Neuronal stem cell (in vitro differentiated cells): ENCODE measurements around the gene WDR20.

Experiments
- DNase-seq: peaks from one replicate; pipeline ENCODE4 v3.0.0-alpha.2; 2013; ENCODE audit warnings: low spot score
- H2AFZ ChIP-seq: one replicate; pipeline ENCODE4 v1.6.1; 2013; ENCODE audit warnings: mild to moderate bottlenecking, low read length, inconsistent platforms
- H2AK5ac ChIP-seq: 2 replicates; pipeline ENCODE4 v1.6.1; 2013; ENCODE audit warnings: low read depth, mild to moderate bottlenecking, inconsistent platforms, low read length, moderate library complexity, mixed read lengths
- H2BK120ac ChIP-seq: 2 replicates; pipeline ENCODE4 v1.6.1; 2013; ENCODE audit warnings: low read depth, mild to moderate bottlenecking, inconsistent platforms, low read length, moderate library complexity, mixed read lengths
- H2BK12ac ChIP-seq: one replicate; pipeline ENCODE4 v1.6.1; 2013; ENCODE audit warnings: low read length, inconsistent platforms
- H2BK15ac ChIP-seq: 2 replicates; pipeline ENCODE4 v1.6.1; 2013; ENCODE audit warnings: mild to moderate bottlenecking, low read length, inconsistent platforms, mixed read lengths
- H2BK5ac ChIP-seq: one replicate; pipeline ENCODE4 v1.6.1; 2013; ENCODE audit warnings: inconsistent platforms, mild to moderate bottlenecking, low read length, moderate library complexity
- H3K14ac ChIP-seq: one replicate; pipeline ENCODE4 v1.6.1; 2013; ENCODE audit warnings: low read length, inconsistent platforms
- H3K18ac ChIP-seq: 2 replicates; pipeline ENCODE4 v1.6.1; 2013; ENCODE audit warnings: low read length, inconsistent platforms
- H3K23ac ChIP-seq: 2 replicates; pipeline ENCODE4 v1.6.1; 2013; ENCODE audit warnings: low read depth, mild to moderate bottlenecking, mixed read lengths, low read length, inconsistent platforms; ENCODE audit not compliant: poor library complexity
- H3K27ac ChIP-seq: replicated peaks from 3 replicates; pipeline ENCODE4 v1.5.1; 2013; ENCODE audit warnings: low read length, inconsistent platforms
- H3K27me3 ChIP-seq, 3 experiments: 2 replicates each; pipeline ENCODE4 v1.6.1; 2013; ENCODE audit warnings: low read length in 3 of 3, mild to moderate bottlenecking in 2 of 3, inconsistent platforms in 1 of 3, low read depth in 1 of 3, mixed read lengths in 1 of 3, moderate library complexity in 1 of 3; ENCODE audit not compliant: control insufficient read depth in 3 of 3, insufficient read depth in 3 of 3
- H3K36me3 ChIP-seq, 2 donors: replicated peaks in 1 of 2; 2 replicates each; pipeline ENCODE4 v1.6.1; 2013; ENCODE audit warnings: low read length in 2 of 2; ENCODE audit not compliant: control insufficient read depth in 2 of 2, insufficient read depth in 2 of 2
- H3K4ac ChIP-seq: 2 replicates; pipeline ENCODE4 v1.6.1; 2013; ENCODE audit warnings: inconsistent platforms, mild to moderate bottlenecking, low read length, moderate library complexity
- H3K4me1 ChIP-seq, 2 donors: 1 replicate in 1 of 2; 2 replicates in 1 of 2; pipeline ENCODE4 v1.6.1; 2013; ENCODE audit warnings: low read length in 2 of 2, low read depth in 1 of 2; ENCODE audit not compliant: control insufficient read depth in 2 of 2, insufficient read depth in 1 of 2
- H3K4me2 ChIP-seq: one replicate; pipeline ENCODE4 v1.6.1; 2013; ENCODE audit warnings: mild to moderate bottlenecking, low read length, inconsistent platforms; ENCODE audit not compliant: insufficient read depth, poor library complexity, severe bottlenecking
- H3K4me3 ChIP-seq, 2 donors: 2 replicates each; pipeline ENCODE4 v1.5.1; 2013; ENCODE audit warnings: low read length in 2 of 2, mild to moderate bottlenecking in 2 of 2, inconsistent platforms in 1 of 2, moderate library complexity in 1 of 2
- H3K79me1 ChIP-seq: one replicate; pipeline ENCODE4 v1.6.1; 2013; ENCODE audit warnings: low read depth, mild to moderate bottlenecking, inconsistent platforms, low read length, moderate library complexity
- H3K9ac ChIP-seq: one replicate; pipeline ENCODE4 v1.6.1; 2013; ENCODE audit warnings: mild to moderate bottlenecking, low read depth, low read length, inconsistent platforms; ENCODE audit not compliant: poor library complexity
- H3K9me3 ChIP-seq, 2 donors: replicated peaks in 1 of 2; 2 replicates each; pipeline versions ENCODE3 to v1.6.1; 2013; ENCODE audit warnings: low read length in 2 of 2, mild to moderate bottlenecking in 2 of 2, inconsistent platforms in 1 of 2, low read depth in 1 of 2, mixed read lengths in 1 of 2, moderate library complexity in 1 of 2; ENCODE audit not compliant: control insufficient read depth in 2 of 2, insufficient read depth in 1 of 2
- H4K8ac ChIP-seq: one replicate; pipeline ENCODE4 v1.6.1; 2013; ENCODE audit warnings: low read depth, mild to moderate bottlenecking, inconsistent platforms, low read length, moderate library complexity
- H4K91ac ChIP-seq: one replicate; pipeline ENCODE4 v1.6.1; 2013; ENCODE audit warnings: low read length, low read depth, mild to moderate bottlenecking, inconsistent platforms; ENCODE audit not compliant: poor library complexity
- WGBS, 2 donors: extraction: QIAGEN DNeasy Blood & Tissue Kit; methylation state at CpG; one replicate each; pipeline ENCODE4 v1.1.7; 2013; ENCODE audit warnings: missing lambda C conversion rate in 2 of 2, mixed read lengths in 1 of 2; ENCODE audit not compliant: insufficient read length in 2 of 2, insufficient replicate concordance in 1 of 2; ENCODE audit errors: extremely low coverage in 2 of 2; 5-methylcytosine and 5-hydroxymethylcytosine counted together

The WDR20 gene

DNA sequence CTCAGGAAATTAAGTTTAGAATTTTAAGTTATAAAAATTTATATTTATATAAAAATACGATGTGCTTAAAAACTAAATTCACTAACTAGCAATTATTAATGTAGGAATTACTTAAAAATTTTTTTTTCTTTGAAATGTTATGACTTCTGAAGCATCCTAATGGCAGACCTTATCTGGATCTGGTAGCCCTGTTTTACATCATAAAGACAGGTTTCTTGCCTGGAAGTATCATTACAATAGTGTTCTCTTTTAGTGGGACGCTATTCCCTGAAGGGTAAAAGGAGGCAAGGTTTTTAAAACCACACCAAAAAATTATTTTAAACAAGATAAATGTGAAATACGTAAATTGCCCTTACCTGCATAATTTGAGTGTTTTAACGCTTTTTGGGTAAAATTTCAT lies 2.1 kb downstream of the WDR20 start:
- Histone ChIP-seq H3K4ac (no peak overlapping the region), H2BK5ac (no peak overlapping the region), H2BK15ac (no peak overlapping the region), H3K36me3 (peaks cover 0 to 14% of the 10 kb centered on the region in 2 donors), H2AFZ (no peak overlapping the region), H4K8ac (no peak overlapping the region), H3K9ac (no peak overlapping the region), H3K79me1 (peaks cover 8% of the 10 kb centered on the region), H3K4me3 (no peak overlapping the region), H3K18ac (no peak overlapping the region), H2BK120ac (no peak overlapping the region), H2AK5ac (no peak overlapping the region), H3K9me3 (no peaks in the 10 kb centered on the region), H4K91ac (no peak overlapping the region), H3K27ac (no peak overlapping the region), H2BK12ac (no peak overlapping the region), H3K23ac (no peak overlapping the region), H3K14ac (no peak overlapping the region), H3K4me2 (no peak overlapping the region), H3K27me3 (no peaks in the 10 kb centered on the region), H3K4me1 (peaks cover 4 to 7% of the 10 kb centered on the region in 2 donors)
- WGBS, 2 donors: no CpG with 5 or more reads among the region's 4 CpGs
- DNase-seq: no peak

DNA sequence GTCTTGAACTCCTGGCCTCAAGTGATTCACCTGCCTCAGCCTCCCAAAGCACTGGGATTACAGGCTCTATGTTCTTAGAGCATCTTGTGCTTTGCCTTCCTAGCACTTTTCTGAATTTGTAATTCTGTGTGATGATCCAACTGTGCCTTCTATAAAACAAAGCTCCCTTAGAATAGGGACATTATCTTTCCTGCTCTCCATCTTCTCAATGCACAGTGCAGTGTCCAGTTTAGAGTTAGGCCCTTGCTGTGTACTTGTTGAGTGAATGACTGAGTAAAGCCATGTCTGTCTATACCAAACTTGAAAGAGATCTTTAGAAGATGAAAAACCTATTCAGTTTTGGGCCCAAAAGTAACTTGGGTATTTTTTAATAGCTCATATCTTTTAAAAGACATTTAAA lies 5.2 kb downstream of the WDR20 start:
- Histone ChIP-seq H4K8ac (no peak overlapping the region), H3K18ac (no peak overlapping the region), H3K4me2 (no peak overlapping the region), H2BK120ac (no peak overlapping the region), H3K4me1 (peaks cover 2 to 7% of the 10 kb centered on the region in 2 donors), H3K27me3 (no peaks in the 10 kb centered on the region), H3K4ac (no peak overlapping the region), H2BK15ac (no peak overlapping the region), H2AK5ac (no peak overlapping the region), H3K27ac (no peak overlapping the region), H3K14ac (no peak overlapping the region), H3K9me3 (no peaks in the 10 kb centered on the region), H3K4me3 (no peak overlapping the region), H3K9ac (no peak overlapping the region), H3K36me3 (peaks cover 0 to 14% of the 10 kb centered on the region in 2 donors), H2BK12ac (no peak overlapping the region), H3K79me1 (peaks cover 8% of the 10 kb centered on the region), H4K91ac (no peak overlapping the region), H2BK5ac (no peak overlapping the region), H3K23ac (no peak overlapping the region), H2AFZ (no peak overlapping the region)
- no peak for DNase-seq

DNA sequence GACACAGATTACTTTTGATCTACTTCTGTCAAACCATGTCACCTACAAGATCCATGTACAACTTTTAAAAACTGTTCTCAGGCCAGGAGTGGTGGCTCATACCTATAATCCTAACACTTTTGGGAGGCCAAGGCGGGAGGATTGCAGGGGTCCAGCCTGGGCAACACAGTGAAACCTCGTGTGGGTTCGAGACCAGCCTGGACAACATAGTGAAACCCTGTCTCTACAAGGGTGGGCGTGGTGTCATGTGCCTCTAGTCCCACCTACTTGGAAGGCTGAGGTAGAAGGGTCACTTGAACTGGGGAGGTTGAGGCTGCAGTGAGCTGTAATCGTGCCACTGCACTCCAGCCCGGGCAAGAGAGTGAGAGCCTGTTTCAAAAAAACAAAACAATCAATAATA lies 5.7 kb downstream of the WDR20 start:
- Histone ChIP-seq H2BK120ac (no peak overlapping the region), H3K18ac (no peak overlapping the region), H2BK12ac (no peak overlapping the region), H3K4me1 (peaks cover 2 to 7% of the 10 kb centered on the region in 2 donors), H2BK5ac (no peak overlapping the region), H3K23ac (no peak overlapping the region), H3K27me3 (no peaks in the 10 kb centered on the region), H3K14ac (no peak overlapping the region), H3K4me3 (peak overlapping the region in 1 of 2 donors; percentile 16), H3K36me3 (peaks cover 0 to 17% of the 10 kb centered on the region in 2 donors), H3K4me2 (no peak overlapping the region), H4K8ac (no peak overlapping the region), H2AK5ac (no peak overlapping the region), H4K91ac (no peak overlapping the region), H2BK15ac (no peak overlapping the region), H3K79me1 (peaks cover 5% of the 10 kb centered on the region), H3K9ac (no peak overlapping the region), H2AFZ (no peak overlapping the region), H3K27ac (no peak overlapping the region), H3K4ac (no peak overlapping the region), H3K9me3 (no peaks in the 10 kb centered on the region)
- no peak for DNase-seq
- WGBS, 2 donors: no CpG with 5 or more reads among the region's 6 CpGs

DNA sequence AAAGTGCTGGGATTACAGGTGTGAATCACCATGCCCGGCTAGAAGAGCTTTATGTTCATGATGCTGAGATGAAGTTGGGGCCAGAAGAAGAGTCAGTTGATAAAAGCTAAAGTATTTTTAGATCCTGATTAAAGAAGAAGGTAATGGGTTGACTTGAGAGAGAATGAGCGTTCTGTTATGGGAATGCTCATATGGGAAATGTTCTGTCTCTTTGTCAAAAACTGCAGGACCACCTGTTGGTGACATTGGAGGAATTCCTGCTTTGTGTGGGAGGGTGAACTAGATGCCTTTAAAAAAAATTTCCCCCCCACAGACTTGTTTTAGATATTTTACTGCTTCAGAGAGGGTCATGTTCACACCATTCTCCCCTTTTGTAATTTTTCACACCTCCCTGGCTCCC lies 6.7 kb downstream of the WDR20 start:
- no peak overlapping the region for H2BK5ac ChIP-seq
- H3K79me1 ChIP-seq: peaks cover 5% of the 10 kb centered on the region
- no peak overlapping the region for H3K27ac ChIP-seq
- H2BK12ac ChIP-seq: no peak overlapping the region
- no peak overlapping the region for H3K23ac ChIP-seq
- no peak overlapping the region for H3K14ac ChIP-seq
- no peak for DNase-seq
- no peak overlapping the region for H3K18ac ChIP-seq
- H3K9ac ChIP-seq: no peak overlapping the region
- no peak overlapping the region for H2BK15ac ChIP-seq
- H2AFZ ChIP-seq: no peak overlapping the region
- H2BK120ac ChIP-seq: no peak overlapping the region
- no peak overlapping the region for H2AK5ac ChIP-seq
- H3K4me3 ChIP-seq: no peak overlapping the region
- WGBS, 2 donors: no CpG with 5 or more reads among the region's 2 CpGs
- H3K27me3 ChIP-seq: no peaks in the 10 kb centered on the region
- no peak overlapping the region for H3K4ac ChIP-seq
- no peak overlapping the region for H4K8ac ChIP-seq
- H3K36me3 ChIP-seq: peaks cover 0 to 17% of the 10 kb centered on the region in 2 donors
- peaks cover 0 to 4% of the 10 kb centered on the region in 2 donors for H3K4me1 ChIP-seq
- H3K4me2 ChIP-seq: no peak overlapping the region
- H3K9me3 ChIP-seq: no peaks in the 10 kb centered on the region
- no peak overlapping the region for H4K91ac ChIP-seq
